ENCODE results near the gene DAP3.
"Not testable (repeated sequence)": the region's sequence is repeated elsewhere in the genome, so short reads cannot be mapped to it uniquely, and the experiment has no call there.

DAP3 gene

GRCh38 chr1:155713075-155713474, 24.2 kb downstream of the DAP3 start:
- DNase-seq, result no peak
- H3K27me3 Mint-ChIP-seq, result no peaks in the 10 kb centered on the region
- peaks cover 0 to 9% of the 10 kb centered on the region in 2 donors for H3K4me1 Mint-ChIP-seq (ENCODE audit: low read depth in 2 of 2)
- H3K9me3 Mint-ChIP-seq, result no peaks in the 10 kb centered on the region
- ATAC-seq (replicated peaks), result no peak
- no peak overlapping the region for H3K27ac Mint-ChIP-seq
- peaks cover 29% of the 10 kb centered on the region for H3K36me3 Mint-ChIP-seq (ENCODE audit: insufficient read depth)
- no peak overlapping the region for H3K4me3 Mint-ChIP-seq

GRCh38 chr1:155715056-155715455, 26.2 kb downstream of the DAP3 start:
- not testable (repeated sequence) for H3K9me3 Mint-ChIP-seq; H3K4me3 Mint-ChIP-seq; H3K27me3 Mint-ChIP-seq; DNase-seq; H3K4me1 Mint-ChIP-seq (ENCODE audit: low read depth in 2 of 2); ATAC-seq (replicated peaks)
- H3K27ac Mint-ChIP-seq, result peak overlapping the region; percentile 39 to 72
- H3K36me3 Mint-ChIP-seq (ENCODE audit: insufficient read depth), result peaks cover 34% of the 10 kb centered on the region

GRCh38 chr1:155715777-155716176, 26.9 kb downstream of the DAP3 start:
- H3K27me3 Mint-ChIP-seq, result no peaks in the 10 kb centered on the region
- ATAC-seq (replicated peaks), result no peak
- peaks cover 29% of the 10 kb centered on the region for H3K36me3 Mint-ChIP-seq (ENCODE audit: insufficient read depth)

GRCh38 chr1:155717041-155717440, 28.1 kb downstream of the DAP3 start:
- Mint-ChIP-seq H3K27me3 (no peaks in the 10 kb centered on the region), H3K4me3 (no peak overlapping the region), H3K27ac (peak overlapping the region in 1 of 2 donors; percentile 6), H3K4me1 (ENCODE audit: low read depth in 2 of 2) (no peaks in the 10 kb centered on the region), H3K36me3 (ENCODE audit: insufficient read depth) (peaks cover 26% of the 10 kb centered on the region), H3K9me3 (no peaks in the 10 kb centered on the region)
- ATAC-seq (replicated peaks) (no peak), DNase-seq (no peak)

More at GRCh38 chr1:155715777-155716176, 26.9 kb downstream of the DAP3 start:
- Mint-ChIP-seq H3K27ac (peak overlapping the region in 1 of 2 donors; percentile 39), H3K9me3 (no peaks in the 10 kb centered on the region), H3K4me3 (no peak overlapping the region), H3K4me1 (ENCODE audit: low read depth in 2 of 2) (no peaks in the 10 kb centered on the region)
- DNase-seq, result no peak

GRCh38 chr1:155718524-155719115, 29.7 kb downstream of the DAP3 start:
- Mint-ChIP-seq H3K36me3 (ENCODE audit: insufficient read depth) (peaks cover 32% of the 10 kb centered on the region), H3K27ac (peak overlapping the region in 1 of 2 donors; percentile 51)
- not testable (repeated sequence) for H3K27me3 Mint-ChIP-seq; DNase-seq; H3K4me1 Mint-ChIP-seq (ENCODE audit: low read depth in 2 of 2); ATAC-seq (replicated peaks); H3K4me3 Mint-ChIP-seq; H3K9me3 Mint-ChIP-seq

- Mint-ChIP-seq H3K9me3 (no peaks in the 10 kb centered on the region), H3K27me3 (no peaks in the 10 kb centered on the region), H3K4me3 (no peak overlapping the region), H3K4me1 (ENCODE audit: low read depth in 2 of 2) (no peaks in the 10 kb centered on the region), H3K36me3 (ENCODE audit: insufficient read depth) (peaks cover 31% of the 10 kb centered on the region), H3K27ac (no peak overlapping the region)
- ATAC-seq (replicated peaks) (no peak), DNase-seq (no peak)
Observed at GRCh38 chr1:155719703-155720102, 30.8 kb downstream of the DAP3 start.

GRCh38 chr1:155725142-155725541, 36.3 kb downstream of the DAP3 start:
- Mint-ChIP-seq H3K27ac (no peak overlapping the region), H3K4me3 (no peak overlapping the region), H3K27me3 (no peaks in the 10 kb centered on the region), H3K36me3 (ENCODE audit: insufficient read depth) (peaks cover 27% of the 10 kb centered on the region), H3K4me1 (ENCODE audit: low read depth in 2 of 2) (no peaks in the 10 kb centered on the region), H3K9me3 (no peaks in the 10 kb centered on the region)
- DNase-seq (no peak), ATAC-seq (replicated peaks) (no peak)

GRCh38 chr1:155729031-155729898, 40.4 kb downstream of the DAP3 start:
- peak overlapping the region in 1 of 2 donors; percentile 54 for H3K27ac Mint-ChIP-seq
- no peak overlapping the region for H3K4me3 Mint-ChIP-seq
- peaks cover 47% of the 10 kb centered on the region for H3K36me3 Mint-ChIP-seq (ENCODE audit: insufficient read depth)
- no peaks in the 10 kb centered on the region for H3K27me3 Mint-ChIP-seq
- ATAC-seq (replicated peaks), result peak; percentile 39
- H3K4me1 Mint-ChIP-seq (ENCODE audit: low read depth in 2 of 2), result no peaks in the 10 kb centered on the region
- peak; percentile 17 to 29 (median 22) for DNase-seq
- no peaks in the 10 kb centered on the region for H3K9me3 Mint-ChIP-seq

GRCh38 chr1:155740995-155741394, 52.1 kb downstream of the DAP3 start:
- H3K27me3 Mint-ChIP-seq, result no peaks in the 10 kb centered on the region
- no peak overlapping the region for H3K4me3 Mint-ChIP-seq
- no peak for ATAC-seq (replicated peaks)
- no peak for DNase-seq
- H3K9me3 Mint-ChIP-seq, result no peaks in the 10 kb centered on the region
- H3K36me3 Mint-ChIP-seq (ENCODE audit: insufficient read depth), result peaks cover 24% of the 10 kb centered on the region
- H3K27ac Mint-ChIP-seq, result no peak overlapping the region
- H3K4me1 Mint-ChIP-seq (ENCODE audit: low read depth in 2 of 2), result peaks cover 2 to 5% of the 10 kb centered on the region in 2 donors

GRCh38 chr1:155741908-155742307, 53.0 kb downstream of the DAP3 start:
- Mint-ChIP-seq H3K9me3 (no peaks in the 10 kb centered on the region), H3K36me3 (ENCODE audit: insufficient read depth) (peaks cover 21% of the 10 kb centered on the region), H3K27ac (no peak overlapping the region), H3K4me3 (no peak overlapping the region), H3K27me3 (no peaks in the 10 kb centered on the region), H3K4me1 (ENCODE audit: low read depth in 2 of 2) (peaks cover 2 to 5% of the 10 kb centered on the region in 2 donors)
- DNase-seq (no peak), ATAC-seq (replicated peaks) (no peak)

- ATAC-seq (replicated peaks), result no peak
- H3K9me3 Mint-ChIP-seq, result no peaks in the 10 kb centered on the region
Observed at GRCh38 chr1:155744711-155745283, 55.9 kb downstream of the DAP3 start.

GRCh38 chr1:155745284-155746228, 56.7 kb downstream of the DAP3 start:
- ATAC-seq (replicated peaks), result peak; percentile 91
- H3K27ac Mint-ChIP-seq, result peak overlapping the region; percentile 94 to 96
- H3K4me3 Mint-ChIP-seq, result peak overlapping the region; percentile 93 to 98
- not testable (repeated sequence) for H3K27me3 Mint-ChIP-seq; H3K9me3 Mint-ChIP-seq; H3K4me1 Mint-ChIP-seq (ENCODE audit: low read depth in 2 of 2)
- DNase-seq, result peak; percentile 80 to 85 (median 82)
- H3K36me3 Mint-ChIP-seq (ENCODE audit: insufficient read depth), result peaks cover 12% of the 10 kb centered on the region

More at GRCh38 chr1:155744711-155745283, 55.9 kb downstream of the DAP3 start:
- no peak for DNase-seq
- no peaks in the 10 kb centered on the region for H3K27me3 Mint-ChIP-seq
- peaks cover 3 to 5% of the 10 kb centered on the region in 2 donors for H3K4me1 Mint-ChIP-seq (ENCODE audit: low read depth in 2 of 2)
- H3K27ac Mint-ChIP-seq, result peak overlapping the region; percentile 94 to 96
- H3K4me3 Mint-ChIP-seq, result peak overlapping the region; percentile 93 to 98
- peaks cover 10% of the 10 kb centered on the region for H3K36me3 Mint-ChIP-seq (ENCODE audit: insufficient read depth)

- H3K9me3 Mint-ChIP-seq, H3K4me3 Mint-ChIP-seq, H3K27ac Mint-ChIP-seq: not testable (repeated sequence)
Observed at GRCh38 chr1:155747586-155747985, 58.7 kb downstream of the DAP3 start.

More at GRCh38 chr1:155747586-155747985, 58.7 kb downstream of the DAP3 start:
- H3K36me3 Mint-ChIP-seq (ENCODE audit: insufficient read depth), result peaks cover 22% of the 10 kb centered on the region
- not testable (repeated sequence) for DNase-seq; H3K4me1 Mint-ChIP-seq (ENCODE audit: low read depth in 2 of 2); ATAC-seq (replicated peaks); H3K27me3 Mint-ChIP-seq

All from effector memory CD8-positive, alpha-beta T cell (primary cell).